CD4-positive, alpha-beta T cell (primary cell): Measurements from ENCODE around the gene PSENEN. TPM values are rescaled to one million over a fixed set of nuclear protein-coding genes. Genes with fewer than 3 reads are reported as not detected.

Experiments
- ATAC-seq: fragments of 200-7000 bp; cut with Tn5 transposase; one replicate; pipeline ENCODE4 v1.10.0; 2022; ENCODE audit warnings: mild to moderate bottlenecking; ENCODE audit not compliant: poor library complexity
- CTCF ChIA-PET: fragments of 350-600 bp; sonication (Branson Sonifier 250); formaldehyde crosslinking; loops from one replicate; lab custom pipeline; 2021; ENCODE audit warnings: antibody characterized with exemption, inconsistent platforms; lab: Charles Lee
- POLR2A ChIA-PET: fragments of 350-600 bp; sonication (Branson Sonifier 250); formaldehyde crosslinking; loops from one replicate; lab custom pipeline; 2021; ENCODE audit warnings: antibody characterized with exemption, inconsistent platforms; lab: Charles Lee
- DNase-seq, 14 experiments: peaks; one replicate each; pipeline ENCODE4 v3.0.0-alpha.2; 2013 to 2020; ENCODE audit warnings: mixed read lengths in 2 of 14
- H3K27ac ChIP-seq, 2 donors: one replicate each; pipeline versions ENCODE4 v1.5.1 to v1.7.0; 2013; ENCODE audit warnings: low read length in 2 of 2, low read depth in 1 of 2, mild to moderate bottlenecking in 1 of 2
- H3K27me3 ChIP-seq, 2 experiments: 1 replicate in 1 of 2; 2 replicates in 1 of 2; pipeline versions ENCODE4 v1.6.1 to v1.7.0; 2013; ENCODE audit warnings: low read length in 2 of 2, control low read depth in 1 of 2, mild to moderate bottlenecking in 1 of 2, moderate library complexity in 1 of 2; ENCODE audit not compliant: insufficient read depth in 2 of 2, control insufficient read depth in 1 of 2
- H3K36me3 ChIP-seq: one replicate; pipeline ENCODE4 v1.6.1; 2013; ENCODE audit warnings: low read length, control low read depth; ENCODE audit not compliant: insufficient read depth
- H3K4me1 ChIP-seq: one replicate; pipeline ENCODE4 v1.6.1; 2013; ENCODE audit warnings: low read length, control low read depth; ENCODE audit not compliant: insufficient read depth
- H3K4me3 ChIP-seq: one replicate; pipeline ENCODE4 v1.5.1; 2013; ENCODE audit warnings: mild to moderate bottlenecking, low read length, moderate library complexity
- H3K9me3 ChIP-seq, 2 experiments: 1 replicate in 1 of 2; 2 replicates in 1 of 2; pipeline versions ENCODE4 v1.6.1 to v1.7.0; 2013; ENCODE audit warnings: low read length in 2 of 2, mild to moderate bottlenecking in 2 of 2, control low read depth in 1 of 2, moderate library complexity in 1 of 2; ENCODE audit not compliant: control insufficient read depth in 1 of 2, insufficient read depth in 1 of 2
- H3K27ac Mint-ChIP-seq: one replicate; pipeline ENCODE4 v1.8.0; 2020; ENCODE audit warnings: mixed read lengths
- H3K27me3 Mint-ChIP-seq: one replicate; pipeline ENCODE4 v1.8.0; 2021; ENCODE audit warnings: mixed read lengths
- H3K36me3 Mint-ChIP-seq: one replicate; pipeline ENCODE4 v1.8.0; 2021; ENCODE audit warnings: low read depth, mixed read lengths
- H3K4me1 Mint-ChIP-seq: one replicate; pipeline ENCODE4 v1.8.0; 2021; ENCODE audit warnings: low read depth, mixed read lengths
- H3K4me3 Mint-ChIP-seq: one replicate; pipeline ENCODE4 v1.8.0; 2020; ENCODE audit warnings: mild to moderate bottlenecking, mixed read lengths
- H3K9me3 Mint-ChIP-seq: one replicate; pipeline ENCODE4 v1.8.0; 2020; ENCODE audit warnings: mixed read lengths
- intact Hi-C, 2 experiments: fragments of 100-400 bp; cut with DNase I in 1 of 2; cut with micrococcal nuclease in 1 of 2; formaldehyde crosslinking; loops; one replicate each; pipeline versions ENCODE4 v1.15.1 to v1.9.0; 2023 to 2025; cut with DNase I, micrococcal nuclease
- total RNA-seq, 174 experiments: library from RNA in 2 of 174; stranded (reverse) in 2 of 174; gene quantifications; one replicate each; pipeline ENCODE4 v1.2.3 and lab custom pipeline; 2021 to 2026
- TF ChIP-seq, protein P1 (sequence below): fragments of 200-600 bp; IDR thresholded peaks from one replicate; pipeline ENCODE4 v1.8.0; 2022; ENCODE audit warnings: antibody characterized with exemption, mild to moderate bottlenecking

The PSENEN gene
- total RNA-seq, 2 experiments from 2014 or later, result 7.3 to 9.4 TPM

GRCh38 chr19:35764432-35765315, 19.2 kb downstream of the PSENEN start:
- H3K27me3 ChIP-seq, result no peaks in the 10 kb centered on the region
- intact Hi-C loops, result no loop called here
- no peak overlapping the region for H3K27ac ChIP-seq
- POLR2A ChIA-PET, result interaction anchor here (0.6 kb wide), 1 partner anchor 20 kb away, joined by 3 read pairs; the partner anchor contains the start of gene U2AF1L4
- Mint-ChIP-seq H3K4me1 (peaks cover 3% of the 10 kb centered on the region), H3K27me3 (no peaks in the 10 kb centered on the region), H3K9me3 (no peaks in the 10 kb centered on the region), H3K36me3 (peaks cover 34% of the 10 kb centered on the region), H3K27ac (no peak overlapping the region), H3K4me3 (no peak overlapping the region)
- ATAC-seq (no peak), DNase-seq (no peak)
- H3K9me3 ChIP-seq, result no peaks in the 10 kb centered on the region
- CTCF ChIA-PET, result interaction anchor here (0.6 kb wide), 1 partner anchor 21 kb away, joined by 3 read pairs; no protein-coding TSS in a partner anchor
- peaks cover 3% of the 10 kb centered on the region for H3K4me1 ChIP-seq
- TF ChIP-seq, protein P1, sequence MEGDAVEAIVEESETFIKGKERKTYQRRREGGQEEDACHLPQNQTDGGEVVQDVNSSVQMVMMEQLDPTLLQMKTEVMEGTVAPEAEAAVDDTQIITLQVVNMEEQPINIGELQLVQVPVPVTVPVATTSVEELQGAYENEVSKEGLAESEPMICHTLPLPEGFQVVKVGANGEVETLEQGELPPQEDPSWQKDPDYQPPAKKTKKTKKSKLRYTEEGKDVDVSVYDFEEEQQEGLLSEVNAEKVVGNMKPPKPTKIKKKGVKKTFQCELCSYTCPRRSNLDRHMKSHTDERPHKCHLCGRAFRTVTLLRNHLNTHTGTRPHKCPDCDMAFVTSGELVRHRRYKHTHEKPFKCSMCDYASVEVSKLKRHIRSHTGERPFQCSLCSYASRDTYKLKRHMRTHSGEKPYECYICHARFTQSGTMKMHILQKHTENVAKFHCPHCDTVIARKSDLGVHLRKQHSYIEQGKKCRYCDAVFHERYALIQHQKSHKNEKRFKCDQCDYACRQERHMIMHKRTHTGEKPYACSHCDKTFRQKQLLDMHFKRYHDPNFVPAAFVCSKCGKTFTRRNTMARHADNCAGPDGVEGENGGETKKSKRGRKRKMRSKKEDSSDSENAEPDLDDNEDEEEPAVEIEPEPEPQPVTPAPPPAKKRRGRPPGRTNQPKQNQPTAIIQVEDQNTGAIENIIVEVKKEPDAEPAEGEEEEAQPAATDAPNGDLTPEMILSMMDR, result no peak
- peaks cover 45% of the 10 kb centered on the region for H3K36me3 ChIP-seq
- no peak overlapping the region for H3K4me3 ChIP-seq

DNA sequence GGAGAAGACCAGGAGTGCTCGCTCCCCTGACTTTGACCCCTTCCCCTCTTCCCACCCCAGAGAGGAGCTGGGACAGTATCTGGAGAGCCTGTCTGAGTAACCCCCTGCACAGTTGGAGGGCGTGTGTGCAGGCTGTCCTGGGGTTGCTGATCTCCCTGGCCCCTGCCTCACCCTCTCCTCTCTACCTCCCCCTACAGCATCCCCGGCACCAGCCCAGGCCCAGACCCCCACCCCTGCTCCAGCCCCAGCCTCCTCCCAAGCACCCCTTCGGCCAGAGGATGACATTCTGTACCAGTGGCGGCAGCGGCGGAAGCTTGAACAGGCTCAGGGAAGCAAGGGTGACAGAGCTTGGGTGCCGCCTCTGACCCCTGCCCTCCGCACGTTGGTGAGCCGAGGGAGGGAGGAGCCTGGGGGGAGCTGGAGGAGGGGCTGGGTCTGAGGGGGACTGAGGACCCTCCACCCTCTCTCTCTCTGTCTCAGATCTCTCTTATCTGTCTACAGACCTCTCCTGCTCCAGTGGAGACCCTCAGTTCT, 21.2 kb downstream of the PSENEN start:
- H3K36me3 ChIP-seq, result peaks cover 35% of the 10 kb centered on the region
- no peaks in the 10 kb centered on the region for H3K27me3 ChIP-seq
- H3K9me3 ChIP-seq, result no peaks in the 10 kb centered on the region
- no peaks in the 10 kb centered on the region for H3K27me3 Mint-ChIP-seq
- H3K4me3 ChIP-seq, result no peak overlapping the region
- TF ChIP-seq, protein P1, result no peak
- no peaks in the 10 kb centered on the region for H3K9me3 Mint-ChIP-seq
- intact Hi-C loops, result no loop called here
- no peak overlapping the region for H3K27ac Mint-ChIP-seq
- ChIA-PET CTCF (no interaction called here), POLR2A (no interaction called here)
- DNase-seq (no peak), ATAC-seq (no peak)
- no peaks in the 10 kb centered on the region for H3K4me1 ChIP-seq
- H3K4me3 Mint-ChIP-seq, result no peak overlapping the region
- no peak overlapping the region for H3K27ac ChIP-seq
- H3K4me1 Mint-ChIP-seq, result no peaks in the 10 kb centered on the region
- peaks cover 28% of the 10 kb centered on the region for H3K36me3 Mint-ChIP-seq

DNA sequence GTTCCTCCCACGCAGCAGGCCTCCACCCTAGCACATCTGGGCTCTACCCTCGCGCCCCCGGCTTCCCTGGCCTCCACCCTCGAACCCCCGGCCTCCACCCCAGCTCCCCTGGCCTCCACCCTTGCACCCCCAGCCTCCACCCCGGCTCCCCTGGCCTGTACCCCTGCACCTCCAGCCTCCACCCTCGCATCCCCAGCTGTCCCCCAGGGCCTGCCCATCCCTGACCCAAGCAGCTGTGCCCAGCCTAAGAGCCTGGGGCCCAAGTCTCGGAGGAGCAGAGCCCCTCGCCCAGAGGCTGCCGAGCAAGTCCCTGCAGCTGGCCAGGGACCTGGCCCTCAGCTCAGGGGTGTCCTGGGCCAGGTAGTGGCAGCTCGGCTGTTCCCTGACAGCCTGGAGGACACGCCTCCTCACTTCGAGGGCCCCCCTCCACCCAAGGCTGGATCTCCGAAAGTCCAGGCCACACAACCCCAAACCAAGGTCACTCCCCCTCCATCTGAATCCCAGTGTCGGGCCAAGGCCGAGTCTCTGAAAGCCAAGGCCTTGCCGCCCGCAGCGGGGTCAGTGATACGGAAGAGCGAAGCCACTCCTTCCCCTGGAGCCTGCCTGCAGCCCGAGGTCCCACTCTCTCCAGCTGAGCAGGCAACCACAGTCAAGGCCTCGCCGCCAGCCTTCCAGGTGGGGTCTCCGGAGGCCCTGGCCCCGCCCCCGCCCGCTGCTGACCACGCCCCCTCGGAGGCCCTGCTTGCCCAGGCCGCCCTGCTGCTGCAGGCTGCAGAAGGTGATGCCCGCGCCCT, 22.0 kb downstream of the PSENEN start:
- intact Hi-C loops, result no loop called here

More for the DNA sequence above, 22.0 kb downstream of the PSENEN start:
- H3K4me3 Mint-ChIP-seq, result no peak overlapping the region
- CTCF ChIA-PET, result no interaction called here
- ATAC-seq, result no peak
- peaks cover 28% of the 10 kb centered on the region for H3K36me3 ChIP-seq
- no peak for DNase-seq
- H3K27ac Mint-ChIP-seq, result no peak overlapping the region
- peaks cover 22% of the 10 kb centered on the region for H3K36me3 Mint-ChIP-seq
- H3K4me3 ChIP-seq, result no peak overlapping the region
- no peaks in the 10 kb centered on the region for H3K27me3 Mint-ChIP-seq
- no peaks in the 10 kb centered on the region for H3K4me1 ChIP-seq
- no peaks in the 10 kb centered on the region for H3K9me3 ChIP-seq
- H3K27me3 ChIP-seq, result no peaks in the 10 kb centered on the region
- TF ChIP-seq, protein P1, result no peak
- H3K9me3 Mint-ChIP-seq, result no peaks in the 10 kb centered on the region
- no peaks in the 10 kb centered on the region for H3K4me1 Mint-ChIP-seq
- no peak overlapping the region for H3K27ac ChIP-seq
- POLR2A ChIA-PET, result no interaction called here
